H9 (cell line): Measurements from ENCODE around the gene EN1. TPM values are rescaled to one million over a fixed set of nuclear protein-coding genes. Genes with fewer than 3 reads are reported as not detected.
A peak's percentile ranks its signal among the peaks of the same experiment; 100 is the strongest.

ENCODE experiments used
- DNase-seq: peaks from one replicate; pipeline ENCODE4 v3.0.0-alpha.2; 2017
- H2AFZ ChIP-seq: one replicate; pipeline ENCODE4 v1.6.1; 2013; ENCODE audit warnings: mild to moderate bottlenecking, low read length, control low read depth, moderate library complexity
- H2AK5ac ChIP-seq: 2 replicates; pipeline ENCODE4 v1.6.1; 2013; ENCODE audit warnings: low read length, control low read depth, mixed read lengths; ENCODE audit not compliant: insufficient read length
- H2BK120ac ChIP-seq: one replicate; pipeline ENCODE4 v1.6.1; 2013; ENCODE audit warnings: low read depth, mild to moderate bottlenecking, low read length, control low read depth, inconsistent platforms; ENCODE audit not compliant: poor library complexity, severe bottlenecking
- H2BK12ac ChIP-seq: 2 replicates; pipeline ENCODE4 v1.6.1; 2013; ENCODE audit warnings: low read length, control low read depth, mixed read lengths, low read depth; ENCODE audit not compliant: insufficient read length
- H2BK15ac ChIP-seq: 2 replicates; pipeline ENCODE4 v1.6.1; 2013; ENCODE audit warnings: low read depth, low read length, control low read depth
- H2BK20ac ChIP-seq: one replicate; pipeline ENCODE4 v1.6.1; 2013; ENCODE audit warnings: low read depth, mild to moderate bottlenecking, low read length, control low read depth, inconsistent platforms; ENCODE audit not compliant: poor library complexity, severe bottlenecking
- H2BK5ac ChIP-seq: 2 replicates; pipeline ENCODE4 v1.6.1; 2013; ENCODE audit warnings: low read length, control low read depth, mixed read lengths; ENCODE audit not compliant: insufficient read length
- H3K14ac ChIP-seq: 2 replicates; pipeline ENCODE4 v1.6.1; 2013; ENCODE audit warnings: low read length, control low read depth; ENCODE audit not compliant: insufficient read depth
- H3K18ac ChIP-seq: 2 replicates; pipeline ENCODE4 v1.6.1; 2013; ENCODE audit warnings: low read depth, mild to moderate bottlenecking, mixed read lengths, low read length, control low read depth; ENCODE audit not compliant: insufficient read length
- H3K23ac ChIP-seq: 2 replicates; pipeline ENCODE4 v1.6.1; 2013; ENCODE audit warnings: low read length, control low read depth, mixed read lengths, low read depth; ENCODE audit not compliant: insufficient read length
- H3K23me2 ChIP-seq: 2 replicates; pipeline ENCODE4 v1.6.1; 2013; ENCODE audit warnings: low read depth, mild to moderate bottlenecking, mixed read lengths, low read length, control low read depth; ENCODE audit not compliant: insufficient read length, poor library complexity, severe bottlenecking
- H3K27ac ChIP-seq: 2 replicates; pipeline ENCODE4 v1.5.1; 2013; ENCODE audit warnings: low read length, control low read depth, mixed read lengths, low read depth; ENCODE audit not compliant: insufficient read length
- H3K27me3 ChIP-seq: 2 replicates; pipeline ENCODE4 v1.6.1; 2013; ENCODE audit warnings: low read length, control low read depth, inconsistent platforms; ENCODE audit not compliant: insufficient read depth
- H3K4ac ChIP-seq: 2 replicates; pipeline ENCODE4 v1.6.1; 2013; ENCODE audit warnings: low read depth, mild to moderate bottlenecking, control low read depth, inconsistent platforms, low read length, moderate library complexity
- H3K4me1 ChIP-seq: 2 replicates; pipeline ENCODE4 v1.6.1; 2013; ENCODE audit warnings: low read length, control low read depth, inconsistent platforms; ENCODE audit not compliant: insufficient read depth
- H3K4me2 ChIP-seq: 2 replicates; pipeline ENCODE4 v1.6.1; 2013; ENCODE audit warnings: low read length, control low read depth, mixed read lengths; ENCODE audit not compliant: insufficient read length, insufficient read depth
- H3K56ac ChIP-seq: 2 replicates; pipeline ENCODE4 v1.6.1; 2013; ENCODE audit warnings: low read depth, mild to moderate bottlenecking, mixed read lengths, low read length, control low read depth; ENCODE audit not compliant: insufficient read length
- H3K79me1 ChIP-seq: 2 replicates; pipeline ENCODE4 v1.6.1; 2013; ENCODE audit warnings: low read depth, mild to moderate bottlenecking, moderate library complexity, low read length, control low read depth, inconsistent platforms; ENCODE audit not compliant: insufficient read depth, poor library complexity, severe bottlenecking
- H3K79me2 ChIP-seq: 2 replicates; pipeline ENCODE4 v1.6.1; 2013; ENCODE audit warnings: low read length, control low read depth, inconsistent platforms; ENCODE audit not compliant: insufficient read depth
- H3K9ac ChIP-seq: 2 replicates; pipeline ENCODE4 v1.6.1; 2013; ENCODE audit warnings: low read length, control low read depth, mixed read lengths; ENCODE audit not compliant: insufficient read length; ENCODE audit errors: extremely low read depth
- H3K9me3 ChIP-seq: one replicate; pipeline ENCODE4 v1.6.1; 2013; ENCODE audit warnings: low read depth, low read length, inconsistent platforms; ENCODE audit not compliant: control insufficient read depth
- H3T11ph ChIP-seq: one replicate; pipeline ENCODE4 v1.6.1; 2013; ENCODE audit warnings: mild to moderate bottlenecking, low read length, control low read depth, inconsistent platforms
- H4K20me1 ChIP-seq: one replicate; pipeline ENCODE4 v1.6.1; 2013; ENCODE audit not compliant: control insufficient read depth, insufficient read length, insufficient read depth
- H4K5ac ChIP-seq: 2 replicates; pipeline ENCODE4 v1.6.1; 2013; ENCODE audit warnings: low read depth, mild to moderate bottlenecking, mixed read lengths, low read length, control low read depth; ENCODE audit not compliant: insufficient read length
- H4K8ac ChIP-seq: replicated peaks from 2 replicates; pipeline ENCODE4 v1.6.1; 2013; ENCODE audit warnings: low read length, control low read depth, mixed read lengths, low read depth; ENCODE audit not compliant: insufficient read length
- H4K91ac ChIP-seq: 2 replicates; pipeline ENCODE4 v1.6.1; 2013; ENCODE audit warnings: low read depth, mild to moderate bottlenecking, moderate library complexity, mixed read lengths, low read length, control low read depth; ENCODE audit not compliant: insufficient read length
- H3K27ac Mint-ChIP-seq, 3 experiments: 2 replicates in 2 of 3; 3 replicates in 1 of 3; pipeline ENCODE4 v1.8.0; 2020 to 2021; ENCODE audit warnings: mixed read lengths in 3 of 3, mild to moderate bottlenecking in 1 of 3, moderate library complexity in 1 of 3
- H3K27me3 Mint-ChIP-seq: 2 replicates; pipeline ENCODE4 v1.8.0; 2021; ENCODE audit warnings: low read depth, mild to moderate bottlenecking, moderate library complexity, mixed read lengths
- H3K36me3 Mint-ChIP-seq, 3 experiments: 2 replicates in 2 of 3; 3 replicates in 1 of 3; pipeline ENCODE4 v1.8.0; 2020 to 2021; ENCODE audit warnings: low read depth in 3 of 3, mixed read lengths in 3 of 3; ENCODE audit not compliant: insufficient read depth in 1 of 3
- H3K4me1 Mint-ChIP-seq, 2 experiments: 2 replicates each; pipeline ENCODE4 v1.8.0; 2020; ENCODE audit warnings: mixed read lengths in 2 of 2
- H3K4me3 Mint-ChIP-seq, 2 experiments: 2 replicates in 1 of 2; 3 replicates in 1 of 2; pipeline ENCODE4 v1.8.0; 2020 to 2021; ENCODE audit warnings: mild to moderate bottlenecking in 2 of 2, mixed read lengths in 2 of 2, moderate library complexity in 1 of 2
- H3K9me3 Mint-ChIP-seq, 2 experiments: 2 replicates in 1 of 2; 3 replicates in 1 of 2; pipeline ENCODE4 v1.8.0; 2020; ENCODE audit warnings: mild to moderate bottlenecking in 2 of 2, mixed read lengths in 2 of 2, moderate library complexity in 1 of 2
- CTCF ChIP-seq: fragments of 200-600 bp; sonication (generic); conservative IDR thresholded peaks from 3 replicates; pipeline ENCODE4 v1.8.0; 2021; ENCODE audit warnings: antibody characterized with exemption, mild to moderate bottlenecking
- WGBS: extraction: QIAGEN DNeasy Blood & Tissue Kit; methylation state at CpG from one replicate; pipeline ENCODE4 v1.1.7; 2013; ENCODE audit warnings: missing lambda C conversion rate, low lambda C conversion rate, mixed read lengths; ENCODE audit not compliant: insufficient read length; ENCODE audit errors: extremely low coverage; 5-methylcytosine and 5-hydroxymethylcytosine counted together
- total RNA-seq: library from RNA; stranded (reverse); gene quantifications from 2 replicates; pipeline ENCODE4 v1.2.1, GENCODE V29; 2021

EN1 gene
- total RNA-seq, 1 experiment from 2014 or later, result not detected

- Histone ChIP-seq H4K91ac (no peak overlapping the region), H3K4ac (no peak overlapping the region), H4K5ac (no peak overlapping the region), H3K79me2 (no peaks in the 10 kb centered on the region), H3K4me2 (no peak overlapping the region), H3K4me1 (no peaks in the 10 kb centered on the region), H2AK5ac (no peak overlapping the region), H2BK5ac (no peak overlapping the region), H3K9ac (no peak overlapping the region), H3K79me1 (no peaks in the 10 kb centered on the region), H2BK120ac (no peak overlapping the region), H3K9me3 (no peaks in the 10 kb centered on the region), H3K27me3 (peaks cover 96% of the 10 kb centered on the region), H4K8ac (no peak overlapping the region), H2BK15ac (no peak overlapping the region), H4K20me1 (no peaks in the 10 kb centered on the region), H3K14ac (no peak overlapping the region), H3K23me2 (peaks cover 4% of the 10 kb centered on the region), H2BK20ac (no peak overlapping the region), H3T11ph (no peak overlapping the region), H3K23ac (no peak overlapping the region), H2AFZ (no peak overlapping the region), H3K56ac (no peak overlapping the region), H3K18ac (no peak overlapping the region), H3K27ac (no peak overlapping the region), H2BK12ac (no peak overlapping the region)
- peaks cover 3 to 21% of the 10 kb centered on the region in 2 experiments; a peak in 4 of 5 replicates for H3K9me3 Mint-ChIP-seq
- no peak for TF ChIP-seq CTCF
- peak; percentile 28 for DNase-seq
- H3K27ac Mint-ChIP-seq, result no peak overlapping the region
- WGBS, result no CpG with 5 or more reads among the region's 20 CpGs
- H3K36me3 Mint-ChIP-seq, result no peaks in the 10 kb centered on the region; a peak in 2 of 7 replicates
- peaks cover 99% of the 10 kb centered on the region for H3K27me3 Mint-ChIP-seq
- peak overlapping the region; percentile 10 to 53; a peak in 2 of 5 replicates for H3K4me3 Mint-ChIP-seq
- peaks cover 42 to 63% of the 10 kb centered on the region in 2 experiments for H3K4me1 Mint-ChIP-seq
Measured at GRCh38 chr2:118841450-118841827, 6.0 kb downstream of the EN1 start.
